ENCODE measurements around the gene GNAL.

GRCh38 chr18:11674119-11674518 lies 14.9 kb upstream of the GNAL start:
- TF ChIP-seq CTCF (IDR thresholded peaks at IDR 0.05) (no peak), POLR2AphosphoS5 (IDR thresholded peaks at IDR 0.05) (no peak)
